PC-9 (cell line): ENCODE measurements around the gene RIMS1. TPM values are rescaled to one million over a fixed set of nuclear protein-coding genes. Genes with fewer than 3 reads are reported as not detected.

Source experiments
- BruUV-seq: library from RNA; stranded (reverse); fragments of 400-500 nt; replicated peaks from 2 replicates; lab custom pipeline; 2021; lab: Mats Ljungman, UMichigan
- CTCF ChIA-PET: fragments of 300-600 bp; sonication (Branson Sonifier 250); formaldehyde crosslinking; loops from one replicate; lab custom pipeline; 2022; ENCODE audit warnings: antibody characterized with exemption; lab: Charles Lee
- POLR2A ChIA-PET: fragments of 300-600 bp; sonication (Branson Sonifier 250); formaldehyde crosslinking; loops from one replicate; lab custom pipeline; 2022; ENCODE audit warnings: antibody characterized with exemption; ENCODE audit not compliant: unreplicated experiment; lab: Charles Lee
- DNase-seq, 2 experiments: peaks; one replicate each; pipeline versions ENCODE4 v3.0.0 to v3.0.0-alpha.2; 2015 to 2022; ENCODE audit warnings: mixed read lengths in 1 of 2
- H2AFZ ChIP-seq: fragments of 200-600 bp; sonication (generic); 2 replicates; pipeline ENCODE4 v1.8.1; 2017; ENCODE audit warnings: antibody characterized with exemption
- H3F3A ChIP-seq: fragments of 200-600 bp; sonication (generic); 2 replicates; pipeline ENCODE4 v1.8.1; 2017; ENCODE audit warnings: antibody characterized with exemption, mild to moderate bottlenecking, low read depth; ENCODE audit not compliant: insufficient read depth
- H3K27ac ChIP-seq: fragments of 200-600 bp; sonication (generic); 2 replicates; pipeline ENCODE4 v1.6.1; 2016; ENCODE audit warnings: mixed run types
- H3K27me3 ChIP-seq: fragments of 200-600 bp; sonication (generic); 2 replicates; pipeline ENCODE4 v1.6.1; 2016; ENCODE audit warnings: low read depth, mixed run types; ENCODE audit not compliant: insufficient read depth
- H3K36me3 ChIP-seq: fragments of 200-600 bp; sonication (generic); 2 replicates; pipeline ENCODE4 v1.6.1; 2016; ENCODE audit warnings: low read depth, mixed run types
- H3K4me1 ChIP-seq: fragments of 200-600 bp; sonication (generic); replicated peaks from 2 replicates; pipeline ENCODE4 v1.6.1; 2016; ENCODE audit warnings: mixed run types; ENCODE audit not compliant: insufficient read depth
- H3K4me2 ChIP-seq: fragments of 200-600 bp; sonication (generic); 2 replicates; pipeline ENCODE4 v1.6.1; 2017; ENCODE audit warnings: mixed run types
- H3K4me3 ChIP-seq: fragments of 200-600 bp; sonication (generic); 2 replicates; pipeline ENCODE4 v1.6.1; 2016; ENCODE audit warnings: mixed run types
- H3K79me2 ChIP-seq: fragments of 200-600 bp; sonication (generic); 2 replicates; pipeline ENCODE4 v1.6.1; 2017; ENCODE audit warnings: low read depth, mixed run types
- H3K9me2 ChIP-seq: fragments of 200-600 bp; sonication (generic); 2 replicates; pipeline ENCODE4 v1.8.1; 2017; ENCODE audit warnings: mild to moderate bottlenecking; ENCODE audit not compliant: insufficient read depth
- H3K9me3 ChIP-seq: fragments of 200-600 bp; sonication (generic); 2 replicates; pipeline ENCODE4 v1.8.1; 2016; ENCODE audit warnings: low read depth; ENCODE audit not compliant: insufficient read depth
- H4K20me1 ChIP-seq: fragments of 200-600 bp; sonication (generic); 2 replicates; pipeline ENCODE4 v1.8.1; 2017; ENCODE audit not compliant: insufficient read depth
- EZH2 ChIP-seq: fragments of 200-600 bp; sonication (generic); IDR thresholded peaks from 2 replicates; pipeline ENCODE4 v1.8.0; 2017; ENCODE audit warnings: antibody characterized with exemption, low read depth
- intact Hi-C: fragments of 100-400 bp; cut with micrococcal nuclease; formaldehyde crosslinking; loops from one replicate; pipeline ENCODE4 v1.10.0; 2022; ENCODE audit not compliant: unreplicated experiment
- total RNA-seq: library from RNA; stranded (reverse); gene quantifications from 2 replicates; pipeline ENCODE4 v1.2.3, GENCODE V29; 2021
- TF ChIP-seq, protein P1 (sequence below): fragments of 200-600 bp; sonication (generic); conservative IDR thresholded peaks from 2 replicates; pipeline ENCODE4 v1.6.1; 2017; ENCODE audit warnings: mixed run types, antibody characterized with exemption, mild to moderate bottlenecking, moderate library complexity

Gene RIMS1
- total RNA-seq, 1 experiment from 2014 or later, result not detected

DNA sequence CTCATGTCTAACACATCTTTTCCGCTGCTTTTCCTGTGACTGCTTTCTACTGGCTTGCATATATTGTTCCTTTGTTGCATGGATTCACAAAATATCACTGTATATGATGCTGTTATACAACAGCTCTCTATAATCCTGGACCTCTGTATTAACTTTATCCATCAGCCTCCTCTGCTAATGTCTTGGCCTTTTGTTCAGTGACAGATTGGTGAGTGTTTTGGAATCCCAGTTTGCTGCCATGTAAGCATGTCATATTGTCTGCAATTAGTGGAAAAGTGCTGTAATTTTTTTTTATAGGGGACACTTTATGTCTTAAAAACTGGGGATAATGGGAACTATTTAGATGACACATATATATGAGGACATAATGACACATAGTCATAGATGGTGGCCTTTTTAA is 3.0 kb downstream of the RIMS1 start:
- Histone ChIP-seq H3K27ac (no peak overlapping the region), H3K36me3 (no peaks in the 10 kb centered on the region), H3K4me3 (no peak overlapping the region), H3K4me2 (no peak overlapping the region), H3K9me3 (no peaks in the 10 kb centered on the region), H3F3A (no peaks in the 10 kb centered on the region), H2AFZ (no peak overlapping the region), H3K79me2 (no peaks in the 10 kb centered on the region), H3K9me2 (no peaks in the 10 kb centered on the region), H3K27me3 (no peaks in the 10 kb centered on the region), H4K20me1 (no peaks in the 10 kb centered on the region), H3K4me1 (no peaks in the 10 kb centered on the region)
- no peak for DNase-seq
- ChIA-PET CTCF (no interaction called here), POLR2A (no interaction called here)
- TF ChIP-seq, protein P1, sequence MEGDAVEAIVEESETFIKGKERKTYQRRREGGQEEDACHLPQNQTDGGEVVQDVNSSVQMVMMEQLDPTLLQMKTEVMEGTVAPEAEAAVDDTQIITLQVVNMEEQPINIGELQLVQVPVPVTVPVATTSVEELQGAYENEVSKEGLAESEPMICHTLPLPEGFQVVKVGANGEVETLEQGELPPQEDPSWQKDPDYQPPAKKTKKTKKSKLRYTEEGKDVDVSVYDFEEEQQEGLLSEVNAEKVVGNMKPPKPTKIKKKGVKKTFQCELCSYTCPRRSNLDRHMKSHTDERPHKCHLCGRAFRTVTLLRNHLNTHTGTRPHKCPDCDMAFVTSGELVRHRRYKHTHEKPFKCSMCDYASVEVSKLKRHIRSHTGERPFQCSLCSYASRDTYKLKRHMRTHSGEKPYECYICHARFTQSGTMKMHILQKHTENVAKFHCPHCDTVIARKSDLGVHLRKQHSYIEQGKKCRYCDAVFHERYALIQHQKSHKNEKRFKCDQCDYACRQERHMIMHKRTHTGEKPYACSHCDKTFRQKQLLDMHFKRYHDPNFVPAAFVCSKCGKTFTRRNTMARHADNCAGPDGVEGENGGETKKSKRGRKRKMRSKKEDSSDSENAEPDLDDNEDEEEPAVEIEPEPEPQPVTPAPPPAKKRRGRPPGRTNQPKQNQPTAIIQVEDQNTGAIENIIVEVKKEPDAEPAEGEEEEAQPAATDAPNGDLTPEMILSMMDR, result no peak
- TF ChIP-seq EZH2, result no peak
- no TSS peak for BruUV-seq
- intact Hi-C loops, result no loop called here

DNA sequence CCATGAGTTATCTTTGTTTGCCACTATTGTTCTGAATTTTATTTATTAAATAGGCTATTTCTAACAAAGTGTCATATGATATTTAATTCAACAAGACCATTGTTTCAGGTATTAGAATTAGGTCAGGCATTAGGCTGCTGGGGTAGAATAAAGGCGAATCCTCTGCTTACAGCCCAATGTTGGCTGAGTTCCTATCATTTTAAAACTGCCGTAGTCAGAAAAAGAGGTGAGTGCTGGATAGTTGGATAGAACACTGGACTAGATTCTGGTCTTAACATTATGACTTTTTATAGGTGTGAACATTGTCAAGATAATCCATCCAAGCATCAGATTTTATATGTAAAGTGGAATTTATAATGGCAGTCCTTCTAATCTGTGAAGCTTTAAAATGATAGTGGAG is 6.3 kb downstream of the RIMS1 start:
- ChIA-PET CTCF (no interaction called here), POLR2A (no interaction called here)
- no peak for TF ChIP-seq EZH2
- TF ChIP-seq, protein P1, result no peak
- no peaks in the 10 kb centered on the region for H4K20me1 ChIP-seq
- no TSS peak for BruUV-seq
- intact Hi-C loops, result no loop called here
- no peak for DNase-seq
- H3K4me2 ChIP-seq, result no peak overlapping the region
- no peaks in the 10 kb centered on the region for H3K9me2 ChIP-seq
- no peak overlapping the region for H3K4me3 ChIP-seq
- no peaks in the 10 kb centered on the region for H3K36me3 ChIP-seq
- no peaks in the 10 kb centered on the region for H3K4me1 ChIP-seq
- H3K79me2 ChIP-seq, result no peaks in the 10 kb centered on the region
- no peaks in the 10 kb centered on the region for H3F3A ChIP-seq
- no peak overlapping the region for H3K27ac ChIP-seq
- no peaks in the 10 kb centered on the region for H3K27me3 ChIP-seq
- no peak overlapping the region for H2AFZ ChIP-seq
- no peaks in the 10 kb centered on the region for H3K9me3 ChIP-seq

DNA sequence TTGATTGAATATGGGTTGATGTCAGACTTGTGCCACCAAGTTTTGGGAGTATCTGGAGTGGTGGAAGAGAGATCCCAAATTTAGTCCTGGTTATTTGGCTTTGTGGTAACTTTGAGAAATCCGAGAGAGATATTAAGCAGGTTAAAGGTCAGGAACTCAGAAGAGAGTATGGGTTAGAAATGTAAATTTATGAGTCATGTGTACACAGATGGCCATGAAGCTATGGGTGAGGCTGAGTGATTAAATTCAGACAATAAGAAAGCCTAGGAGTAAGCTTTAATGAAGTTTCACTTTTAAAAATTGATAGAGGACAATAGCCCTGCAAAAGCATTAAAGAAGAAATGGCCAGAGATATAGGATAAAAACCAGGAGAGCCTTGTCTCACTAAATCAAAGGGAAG is 14.3 kb downstream of the RIMS1 start:
- intact Hi-C loops, result no loop called here
- ChIA-PET CTCF (no interaction called here), POLR2A (no interaction called here)
- Histone ChIP-seq H2AFZ (no peak overlapping the region), H3K4me1 (no peaks in the 10 kb centered on the region), H3K4me2 (no peak overlapping the region), H3F3A (no peaks in the 10 kb centered on the region), H4K20me1 (no peaks in the 10 kb centered on the region), H3K9me3 (no peaks in the 10 kb centered on the region), H3K4me3 (no peak overlapping the region), H3K27me3 (no peaks in the 10 kb centered on the region), H3K79me2 (no peaks in the 10 kb centered on the region), H3K9me2 (no peaks in the 10 kb centered on the region), H3K27ac (no peak overlapping the region), H3K36me3 (no peaks in the 10 kb centered on the region)
- no TSS peak for BruUV-seq
- no peak for DNase-seq
- TF ChIP-seq, protein P1, result no peak
- no peak for TF ChIP-seq EZH2
